ENCODE measurements around the gene GNB4.

GRCh38 chr3:179391906-179392305, 59.4 kb downstream of the GNB4 start:
- no peak for TF ChIP-seq CTCF (IDR thresholded peaks at IDR 0.05)
- no peak for TF ChIP-seq POLR2A (IDR thresholded peaks at IDR 0.05)
